Trophoblast cell (in vitro differentiated cells and primary cell): ENCODE data around the gene TTC31.

Experiments
- DNase-seq, 2 donors: peaks; one replicate each; pipeline ENCODE4 v3.0.0-alpha.2; 2016
- H2AFZ ChIP-seq: 2 replicates; pipeline ENCODE4 v1.6.1; 2013; ENCODE audit warnings: low read length, moderate library complexity, mild to moderate bottlenecking; ENCODE audit not compliant: insufficient read depth, poor library complexity
- H2AK5ac ChIP-seq: 2 replicates; pipeline ENCODE4 v1.6.1; 2013; ENCODE audit warnings: mild to moderate bottlenecking, low read length
- H2BK120ac ChIP-seq: 2 replicates; pipeline ENCODE4 v1.6.1; 2013; ENCODE audit warnings: low read length, mild to moderate bottlenecking, moderate library complexity; ENCODE audit not compliant: insufficient read depth, poor library complexity
- H2BK12ac ChIP-seq: 2 replicates; pipeline ENCODE4 v1.6.1; 2013; ENCODE audit warnings: mild to moderate bottlenecking, low read length, moderate library complexity
- H2BK5ac ChIP-seq: 2 replicates; pipeline ENCODE4 v1.6.1; 2013; ENCODE audit warnings: low read length, low read depth, moderate library complexity, mild to moderate bottlenecking; ENCODE audit not compliant: poor library complexity
- H3K14ac ChIP-seq: 2 replicates; pipeline ENCODE4 v1.6.1; 2013; ENCODE audit warnings: mild to moderate bottlenecking, low read length
- H3K18ac ChIP-seq: 2 replicates; pipeline ENCODE4 v1.6.1; 2013; ENCODE audit warnings: mild to moderate bottlenecking, low read length
- H3K23ac ChIP-seq: 2 replicates; pipeline ENCODE4 v1.6.1; 2013; ENCODE audit warnings: low read length
- H3K27ac ChIP-seq: 2 replicates; pipeline ENCODE4 v1.5.1; 2013; ENCODE audit warnings: low read depth, mild to moderate bottlenecking, inconsistent platforms, low read length, moderate library complexity
- H3K27me3 ChIP-seq: 2 replicates; pipeline ENCODE4 v1.6.1; 2013; ENCODE audit warnings: inconsistent platforms, mild to moderate bottlenecking, low read length, moderate library complexity; ENCODE audit not compliant: insufficient read depth
- H3K36me3 ChIP-seq, 2 experiments: 1 replicate in 1 of 2; 2 replicates in 1 of 2; pipeline ENCODE4 v1.6.1; 2013; ENCODE audit warnings: low read length in 2 of 2, mild to moderate bottlenecking in 2 of 2, moderate library complexity in 1 of 2; ENCODE audit not compliant: insufficient read depth in 2 of 2, control insufficient read depth in 1 of 2
- H3K4ac ChIP-seq: 2 replicates; pipeline ENCODE4 v1.6.1; 2013; ENCODE audit warnings: low read depth, mild to moderate bottlenecking, low read length, moderate library complexity
- H3K4me1 ChIP-seq, 2 experiments: 1 replicate in 1 of 2; 2 replicates in 1 of 2; pipeline ENCODE4 v1.6.1; 2013; ENCODE audit warnings: low read length in 2 of 2, mild to moderate bottlenecking in 2 of 2, moderate library complexity in 1 of 2; ENCODE audit not compliant: insufficient read depth in 2 of 2, control insufficient read depth in 1 of 2
- H3K4me2 ChIP-seq: 2 replicates; pipeline ENCODE4 v1.6.1; 2013; ENCODE audit warnings: inconsistent platforms, mild to moderate bottlenecking, low read length, moderate library complexity
- H3K4me3 ChIP-seq: 2 replicates; pipeline ENCODE4 v1.5.1; 2013; ENCODE audit warnings: mild to moderate bottlenecking, low read depth, low read length, inconsistent platforms
- H3K79me1 ChIP-seq: one replicate; pipeline ENCODE4 v1.6.1; 2013; ENCODE audit warnings: low read length
- H3K79me2 ChIP-seq: 2 replicates; pipeline ENCODE4 v1.6.1; 2013; ENCODE audit warnings: low read length, mild to moderate bottlenecking; ENCODE audit not compliant: control insufficient read depth, insufficient read depth, poor library complexity
- H3K9ac ChIP-seq: 2 replicates; pipeline ENCODE4 v1.6.1; 2013; ENCODE audit warnings: mild to moderate bottlenecking, low read length
- H3K9me3 ChIP-seq: 2 replicates; pipeline ENCODE4 v1.6.1; 2013; ENCODE audit warnings: low read depth, mild to moderate bottlenecking, control low read depth, inconsistent platforms, low read length; ENCODE audit not compliant: insufficient read depth
- H4K12ac ChIP-seq: 2 replicates; pipeline ENCODE4 v1.6.1; 2013; ENCODE audit warnings: low read depth, mild to moderate bottlenecking, low read length, moderate library complexity
- H4K8ac ChIP-seq: 2 replicates; pipeline ENCODE4 v1.6.1; 2013; ENCODE audit warnings: low read depth, mild to moderate bottlenecking, low read length, moderate library complexity
- H4K91ac ChIP-seq: one replicate; pipeline ENCODE4 v1.6.1; 2013; ENCODE audit warnings: low read depth, mild to moderate bottlenecking, low read length, moderate library complexity
- WGBS: extraction: QIAGEN DNeasy Blood & Tissue Kit; methylation state at CpG from one replicate; pipeline ENCODE4 v1.1.7; 2013; ENCODE audit warnings: missing lambda C conversion rate; ENCODE audit not compliant: insufficient read length, insufficient coverage; ENCODE audit errors: extremely low coverage; 5-methylcytosine and 5-hydroxymethylcytosine counted together

Gene TTC31

DNA sequence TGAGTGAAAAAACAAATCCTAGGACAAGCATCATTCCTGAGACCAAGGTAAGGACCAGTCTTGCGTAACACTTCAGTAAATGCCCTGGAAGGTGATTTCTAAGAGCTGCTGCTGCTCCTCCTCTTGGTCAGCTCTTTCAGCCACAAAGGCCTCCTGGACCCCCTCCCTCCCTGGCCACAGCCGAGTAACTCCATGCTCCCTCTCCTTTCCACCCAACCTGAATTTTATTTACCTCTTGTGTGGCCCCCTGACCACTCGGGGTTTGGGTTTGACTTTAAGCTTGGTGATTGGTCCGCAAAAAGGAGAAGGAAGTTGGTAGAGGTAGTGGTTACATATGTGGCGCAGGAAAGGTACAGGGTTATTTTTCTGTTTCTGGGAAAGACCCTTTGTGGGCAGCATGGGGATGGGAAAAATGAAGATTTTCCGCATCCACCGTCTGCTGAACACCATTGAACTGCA is 56.0 kb downstream of the TTC31 start:
- H2BK5ac ChIP-seq, result no peak overlapping the region
- peaks cover 0 to 4% of the 10 kb centered on the region in 2 experiments for H3K36me3 ChIP-seq
- no peak overlapping the region for H3K23ac ChIP-seq
- no peak overlapping the region for H3K14ac ChIP-seq
- no peak overlapping the region for H3K4ac ChIP-seq
- H4K91ac ChIP-seq, result no peak overlapping the region
- H2AK5ac ChIP-seq, result no peak overlapping the region
- no peak overlapping the region for H2BK12ac ChIP-seq
- H3K79me2 ChIP-seq, result no peaks in the 10 kb centered on the region
- H2BK120ac ChIP-seq, result no peak overlapping the region
- H3K18ac ChIP-seq, result no peak overlapping the region
- no CpG with 5 or more reads among the region's 7 CpGs for WGBS
- no peak overlapping the region for H3K4me2 ChIP-seq
- no peaks in the 10 kb centered on the region for H3K79me1 ChIP-seq
- no peak overlapping the region for H2AFZ ChIP-seq
- no peak overlapping the region for H4K12ac ChIP-seq
- H4K8ac ChIP-seq, result no peak overlapping the region
- H3K9ac ChIP-seq, result no peak overlapping the region
- H3K27me3 ChIP-seq, result no peaks in the 10 kb centered on the region
- no peaks in the 10 kb centered on the region for H3K4me1 ChIP-seq
- H3K4me3 ChIP-seq, result no peak overlapping the region
- H3K9me3 ChIP-seq, result no peaks in the 10 kb centered on the region
- no peak overlapping the region for H3K27ac ChIP-seq
- no peak for DNase-seq

DNA sequence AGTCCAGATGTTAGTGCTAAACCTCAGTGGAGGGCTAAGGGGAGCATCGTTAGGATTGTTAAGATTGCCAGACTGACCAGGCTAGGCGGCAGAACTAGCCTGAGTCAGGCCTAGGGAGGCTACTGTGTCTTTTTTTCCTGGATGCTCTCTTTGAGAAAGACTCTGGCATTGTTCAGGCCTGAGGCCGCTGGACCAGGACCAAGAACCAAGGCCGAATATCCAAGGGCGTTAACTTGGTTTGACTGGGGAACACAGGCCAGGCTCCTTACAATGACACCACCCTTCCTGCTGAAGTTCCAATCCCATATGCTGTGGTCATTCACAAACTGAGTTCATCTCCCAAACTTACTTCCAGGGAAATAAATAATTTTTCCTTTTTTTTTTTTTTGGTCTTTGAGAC is 57.4 kb downstream of the TTC31 start:
- no peak overlapping the region for H3K27ac ChIP-seq
- no peaks in the 10 kb centered on the region for H3K27me3 ChIP-seq
- no peak overlapping the region for H3K9ac ChIP-seq
- no peak overlapping the region for H3K23ac ChIP-seq
- H3K79me1 ChIP-seq, result no peaks in the 10 kb centered on the region
- no peak overlapping the region for H2BK120ac ChIP-seq
- H2AK5ac ChIP-seq, result no peak overlapping the region
- no peak for DNase-seq
- H3K4me3 ChIP-seq, result no peak overlapping the region
- no peaks in the 10 kb centered on the region for H3K79me2 ChIP-seq
- H3K4me1 ChIP-seq, result no peaks in the 10 kb centered on the region
- no peak overlapping the region for H3K18ac ChIP-seq
- no peaks in the 10 kb centered on the region for H3K36me3 ChIP-seq
- no peak overlapping the region for H3K14ac ChIP-seq
- H3K4ac ChIP-seq, result no peak overlapping the region
- H4K12ac ChIP-seq, result no peak overlapping the region
- no peaks in the 10 kb centered on the region for H3K9me3 ChIP-seq
- no CpG with 5 or more reads among the region's 5 CpGs for WGBS
- H2AFZ ChIP-seq, result no peak overlapping the region
- H4K8ac ChIP-seq, result no peak overlapping the region
- no peak overlapping the region for H3K4me2 ChIP-seq
- no peak overlapping the region for H2BK12ac ChIP-seq
- H2BK5ac ChIP-seq, result no peak overlapping the region
- no peak overlapping the region for H4K91ac ChIP-seq

DNA sequence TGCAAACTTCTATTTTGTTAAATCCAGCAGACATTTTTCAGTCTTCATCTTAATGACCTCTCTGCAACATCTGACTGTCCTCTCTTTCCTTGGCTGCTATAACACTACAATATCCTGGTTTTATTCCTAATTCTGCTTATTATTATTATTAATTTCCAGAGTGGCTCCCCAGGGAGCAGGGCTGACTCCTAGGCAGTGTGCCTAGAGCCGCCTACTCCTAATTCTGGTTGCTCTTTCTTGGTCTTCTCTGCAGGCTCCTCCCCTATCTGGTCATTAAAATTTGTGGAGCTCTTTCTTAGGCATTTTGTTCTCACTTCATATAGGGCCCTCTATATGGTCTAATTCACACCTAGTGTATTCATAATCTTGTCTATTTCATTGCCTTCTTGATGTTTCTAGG is 60.1 kb downstream of the TTC31 start:
- Histone ChIP-seq H3K4me1 (no peaks in the 10 kb centered on the region), H3K18ac (no peak overlapping the region), H3K79me1 (no peaks in the 10 kb centered on the region), H4K8ac (no peak overlapping the region), H2BK12ac (no peak overlapping the region), H3K27ac (no peak overlapping the region), H2AK5ac (no peak overlapping the region), H3K4ac (no peak overlapping the region), H3K27me3 (peaks cover 1% of the 10 kb centered on the region), H2BK5ac (no peak overlapping the region), H3K4me2 (no peak overlapping the region), H3K9ac (no peak overlapping the region), H3K14ac (no peak overlapping the region), H3K9me3 (no peaks in the 10 kb centered on the region), H3K23ac (no peak overlapping the region), H2AFZ (no peak overlapping the region), H3K79me2 (no peaks in the 10 kb centered on the region), H4K12ac (no peak overlapping the region), H3K4me3 (no peak overlapping the region), H4K91ac (no peak overlapping the region), H2BK120ac (no peak overlapping the region), H3K36me3 (no peaks in the 10 kb centered on the region)
- no peak for DNase-seq
- no CpG with 5 or more reads among the region's 1 CpG for WGBS
